HepG2 (cell line): Measurements from ENCODE around the gene CRYM. TPM values are rescaled to one million over a fixed set of nuclear protein-coding genes. Genes with fewer than 3 reads are reported as not detected.
A peak's percentile ranks its signal among the peaks of the same experiment; 100 is the strongest.
"Not testable (repeated sequence)": the region's sequence is repeated elsewhere in the genome, so short reads cannot be mapped to it uniquely, and the experiment has no call there.

Experiments used
- ATAC-seq: fragments of 200-7000 bp; cut with Tn5 transposase; 3 replicates; pipeline ENCODE4 v1.9.1; 2020; ENCODE audit warnings: mild to moderate bottlenecking, moderate library complexity
- BruUV-seq: library from RNA; stranded (reverse); fragments of 400-500 nt; replicated peaks from 2 replicates; lab custom pipeline; 2021; lab: Mats Ljungman, UMichigan
- CTCF ChIA-PET: fragments of 300-600 bp; formaldehyde crosslinking; extraction: SDS; loops from one replicate; lab custom pipeline; 2021; ENCODE audit warnings: low total read pairs, inconsistent platforms, low intra/inter-chr PET ratio; lab: Yijun Ruan, JAX
- POLR2A ChIA-PET: fragments of 350-600 bp; sonication (Branson Sonifier 250); formaldehyde crosslinking; loops from one replicate; lab custom pipeline; 2020; ENCODE audit warnings: antibody characterized with exemption, inconsistent platforms; lab: Yijun Ruan, JAX
- DNase-seq: peaks from one replicate; pipeline ENCODE4 v3.0.0-alpha.2; 2015; ENCODE audit warnings: low spot score
- FAIRE-seq: peaks from 3 replicates; lab custom pipeline; 2011; peaks lifted over from hg19 to GRCh38; lab: Jason Lieb, UNC
- H2AFZ ChIP-seq: one replicate; pipeline ENCODE4 v1.6.1; 2011; ENCODE audit warnings: low read length, inconsistent platforms
- H3K27ac ChIP-seq: fragments of 300-600 bp; 3 replicates; pipeline ENCODE4 v1.8.0; 2011; ENCODE audit warnings: mixed run types, mild to moderate bottlenecking, mixed read lengths, low read length, inconsistent platforms; ENCODE audit not compliant: insufficient read depth; ENCODE audit errors: extremely low read length
- H3K27me3 ChIP-seq, 2 experiments: fragments of 200-600 bp in 1 of 2; 2 replicates in 1 of 2; 3 replicates in 1 of 2; pipeline versions ENCODE4 v1.6.0 to v1.8.0; 2011; ENCODE audit warnings: low read length in 2 of 2, mild to moderate bottlenecking in 2 of 2, moderate library complexity in 2 of 2, inconsistent platforms in 1 of 2; ENCODE audit not compliant: insufficient read depth in 2 of 2, control insufficient read depth in 1 of 2
- H3K36me3 ChIP-seq, 2 experiments: fragments of 200-600 bp in 1 of 2; replicated peaks in 1 of 2; 2 replicates in 1 of 2; 3 replicates in 1 of 2; pipeline versions ENCODE4 v1.5.1 to v1.8.0; 2011; ENCODE audit warnings: low read length in 2 of 2, inconsistent platforms in 1 of 2; ENCODE audit not compliant: insufficient read depth in 2 of 2, control insufficient read depth in 1 of 2
- H3K4me1 ChIP-seq: 2 replicates; pipeline ENCODE4 v1.5.1; 2012; ENCODE audit warnings: low read length, inconsistent platforms; ENCODE audit not compliant: insufficient read depth
- H3K4me2 ChIP-seq: 2 replicates; pipeline ENCODE4 v1.6.0; 2011; ENCODE audit warnings: low read depth, low read length, inconsistent platforms
- H3K4me3 ChIP-seq, 3 experiments: fragments of 200-600 bp in 1 of 3; sonication (generic), shearing (Covaris generic) in 1 of 3; replicated peaks in 1 of 3; 2 replicates each; pipeline ENCODE4 v1.5.1; 2011 to 2016; ENCODE audit warnings: low read length in 3 of 3, inconsistent platforms in 2 of 3, low read depth in 2 of 3, mild to moderate bottlenecking in 2 of 3, control low read depth in 1 of 3, mixed read lengths in 1 of 3; ENCODE audit not compliant: insufficient read depth in 1 of 3
- H3K79me2 ChIP-seq: one replicate; pipeline ENCODE4 v1.6.1; 2011; ENCODE audit warnings: low read length, inconsistent platforms; ENCODE audit not compliant: insufficient read depth
- H3K9ac ChIP-seq: 2 replicates; pipeline ENCODE4 v1.6.0; 2011; ENCODE audit warnings: mild to moderate bottlenecking, low read depth, low read length, inconsistent platforms; ENCODE audit not compliant: insufficient read depth
- H3K9me3 ChIP-seq: 2 replicates; pipeline ENCODE4 v1.5.1; 2012; ENCODE audit warnings: mild to moderate bottlenecking, low read length
- H4K20me1 ChIP-seq: 2 replicates; pipeline ENCODE4 v1.6.0; 2011; ENCODE audit warnings: inconsistent platforms, mild to moderate bottlenecking, low read length, moderate library complexity; ENCODE audit not compliant: insufficient read depth
- ADNP ChIP-seq: sonication (generic); formaldehyde crosslinking; IDR thresholded peaks from 2 replicates; pipeline ENCODE4 v1.4.0; 2020; ENCODE audit warnings: missing genetic modification reagents
- HMG20A ChIP-seq: IDR thresholded peaks from 2 replicates; pipeline ENCODE4 v1.6.1; 2016; ENCODE audit warnings: borderline replicate concordance
- KDM1A ChIP-seq: IDR thresholded peaks from 2 replicates; pipeline ENCODE4 v1.6.1; 2016; ENCODE audit warnings: missing compliant biosample characterization
- MIXL1 ChIP-seq: IDR thresholded peaks from 2 replicates; pipeline ENCODE4 v1.6.1; 2016
- NCOR1 ChIP-seq: fragments of 200-600 bp; sonication (generic); IDR thresholded peaks from 2 replicates; pipeline ENCODE4 v1.7.0; 2017; ENCODE audit warnings: antibody characterized with exemption, low read length, borderline replicate concordance
- NONO ChIP-seq, 2 experiments: fragments of 450-650 bp in 1 of 2; sonication (generic) in 1 of 2; formaldehyde crosslinking in 1 of 2; IDR thresholded peaks in 1 of 2; conservative IDR thresholded peaks in 1 of 2; 2 replicates each; pipeline versions ENCODE4 v1.6.1 to v1.8.0; 2017 to 2022; ENCODE audit warnings: mild to moderate bottlenecking in 1 of 2, missing genetic modification reagents in 1 of 2, moderate library complexity in 1 of 2
- NR2F6 ChIP-seq, 2 experiments: IDR thresholded peaks; 2 replicates each; pipeline ENCODE4 v1.6.1; 2016; ENCODE audit warnings: antibody characterized with exemption in 1 of 2, mild to moderate bottlenecking in 1 of 2
- PATZ1 ChIP-seq: sonication (generic); formaldehyde crosslinking; IDR thresholded peaks from 2 replicates; pipeline ENCODE4 v1.4.0; 2020; ENCODE audit warnings: missing genetic modification reagents
- RARA ChIP-seq: IDR thresholded peaks from 2 replicates; pipeline ENCODE4 v1.6.1; 2016; ENCODE audit warnings: missing genetic modification reagents, missing compliant biosample characterization
- SALL1 ChIP-seq: sonication (generic); formaldehyde crosslinking; IDR thresholded peaks from 2 replicates; pipeline ENCODE4 v1.8.0; 2022; ENCODE audit warnings: mild to moderate bottlenecking, missing genetic modification reagents
- ZMYM2 ChIP-seq: sonication (generic); formaldehyde crosslinking; IDR thresholded peaks from 2 replicates; pipeline ENCODE4 v1.8.0; 2022; ENCODE audit warnings: mild to moderate bottlenecking, missing genetic modification reagents
- ZMYM3 ChIP-seq: sonication (generic); formaldehyde crosslinking; IDR thresholded peaks from 2 replicates; pipeline ENCODE4 v1.5.1; 2020; ENCODE audit warnings: mild to moderate bottlenecking, missing genetic modification reagents
- ZNF280D ChIP-seq: sonication (generic); formaldehyde crosslinking; IDR thresholded peaks from 2 replicates; pipeline ENCODE4 v1.5.1; 2020; ENCODE audit warnings: mild to moderate bottlenecking, missing genetic modification reagents
- ZNF644 ChIP-seq: IDR thresholded peaks from 2 replicates; pipeline ENCODE4 v1.6.1; 2016; ENCODE audit warnings: low read depth
- WGBS: methylation state at CpG from one replicate; pipeline ENCODE4 v1.1.6; 2017; ENCODE audit warnings: low lambda C conversion rate; 5-methylcytosine and 5-hydroxymethylcytosine counted together
- in situ Hi-C: cut with HindIII; loops from 2 replicates; pipeline ENCODE4 v1.10.0; 2017; ENCODE audit warnings: low pct_unique_long_range_greater_than_20kb; ENCODE audit not compliant: extremely low pct_ligation_motif_present
- intact Hi-C: fragments of 100-400 bp; cut with micrococcal nuclease; formaldehyde crosslinking; loops from one replicate; pipeline ENCODE4 v1.10.0; 2022; ENCODE audit not compliant: unreplicated experiment
- polyA plus RNA-seq, 8 experiments: library from polyadenylated mRNA; depleted of rRNA in 3 of 8; stranded (reverse) in 7 of 8; unstranded in 1 of 8; fragments of >200 nt; fragmentation: Illumina TruSeq in 4 of 8; extraction: Trizol in 4 of 8; gene quantifications; 2 replicates each; pipeline versions ENCODE4 v1.2.1 to v1.2.3, GENCODE V29; 2011 to 2016; ENCODE audit warnings: low read depth in 4 of 8, missing spikeins in 1 of 8, mixed read lengths in 1 of 8; ENCODE audit not compliant: insufficient read depth in 1 of 8
- total RNA-seq, 5 experiments: library from RNA; depleted of rRNA; stranded (reverse); fragments of >200 nt; fragmentation: Illumina TruSeq; extraction: Trizol; gene quantifications; 2 replicates each; pipeline ENCODE4 v1.2.3, GENCODE V29; 2016; ENCODE audit warnings: low read depth in 1 of 5
- TF ChIP-seq, protein P1 (sequence below): sonication (generic); formaldehyde crosslinking; IDR thresholded peaks from 2 replicates; pipeline ENCODE4 v1.4.0; 2020; ENCODE audit warnings: missing genetic modification reagents, borderline replicate concordance

CRYM gene
- total and polyA plus RNA-seq, 2 of the 13 experiments (the other 11 are each of a cell fraction or from before 2014, with no cell fraction given): 1.9 to 2.2 TPM

- POLR2A ChIA-PET: interaction anchor here (0.8 to 2.7 kb wide), 3 partner anchors 11 to 255 kb away, joined by 3 to 11 read pairs (median 3); no protein-coding TSS in a partner anchor
- WGBS: 19% methylated on average over 3 of the region's 3 CpGs
- FAIRE-seq; TF ChIP-seq NONO, NR2F6 (IDR thresholded peaks at IDR 0.05): not testable (repeated sequence)
- TF ChIP-seq ZNF280D (0 out of 2 replicates have a peak, but pooled peaks have one; percentile 35), ADNP (CRISPR knock-in tag) (peak; percentile 57; the same call in 1 of the 2 replicates), HMG20A (CRISPR knock-in tag) (0 out of 2 replicates have a peak, but pooled peaks have one; percentile 5), NONO (CRISPR knock-in tag; conservative IDR thresholded peaks at IDR 0.05) (0 out of 2 replicates have a peak, but pooled peaks have one; percentile 23), KDM1A (CRISPR knock-in tag) (peak; percentile 72; the same call in 1 of the 2 replicates), ZMYM3 (peak; percentile 80), NR2F6 (CRISPR knock-in tag; IDR thresholded peaks at IDR 0.05) (0 out of 2 replicates have a peak, but pooled peaks have one; percentile 14), ZMYM2 (peak; percentile 41; the same call in 1 of the 2 replicates), PATZ1 (0 out of 2 replicates have a peak, but pooled peaks have one; percentile 18), NCOR1 (peak; percentile 42; the same call in 1 of the 2 replicates), SALL1 (peak; percentile 54), ZNF644 (CRISPR knock-in tag) (peak; percentile 54; the same call in 1 of the 2 replicates), RARA (CRISPR knock-in tag) (peak; percentile 40; the same call in 1 of the 2 replicates), MIXL1 (CRISPR knock-in tag) (0 out of 2 replicates have a peak, but pooled peaks have one; percentile 41)
- TF ChIP-seq, protein P1, sequence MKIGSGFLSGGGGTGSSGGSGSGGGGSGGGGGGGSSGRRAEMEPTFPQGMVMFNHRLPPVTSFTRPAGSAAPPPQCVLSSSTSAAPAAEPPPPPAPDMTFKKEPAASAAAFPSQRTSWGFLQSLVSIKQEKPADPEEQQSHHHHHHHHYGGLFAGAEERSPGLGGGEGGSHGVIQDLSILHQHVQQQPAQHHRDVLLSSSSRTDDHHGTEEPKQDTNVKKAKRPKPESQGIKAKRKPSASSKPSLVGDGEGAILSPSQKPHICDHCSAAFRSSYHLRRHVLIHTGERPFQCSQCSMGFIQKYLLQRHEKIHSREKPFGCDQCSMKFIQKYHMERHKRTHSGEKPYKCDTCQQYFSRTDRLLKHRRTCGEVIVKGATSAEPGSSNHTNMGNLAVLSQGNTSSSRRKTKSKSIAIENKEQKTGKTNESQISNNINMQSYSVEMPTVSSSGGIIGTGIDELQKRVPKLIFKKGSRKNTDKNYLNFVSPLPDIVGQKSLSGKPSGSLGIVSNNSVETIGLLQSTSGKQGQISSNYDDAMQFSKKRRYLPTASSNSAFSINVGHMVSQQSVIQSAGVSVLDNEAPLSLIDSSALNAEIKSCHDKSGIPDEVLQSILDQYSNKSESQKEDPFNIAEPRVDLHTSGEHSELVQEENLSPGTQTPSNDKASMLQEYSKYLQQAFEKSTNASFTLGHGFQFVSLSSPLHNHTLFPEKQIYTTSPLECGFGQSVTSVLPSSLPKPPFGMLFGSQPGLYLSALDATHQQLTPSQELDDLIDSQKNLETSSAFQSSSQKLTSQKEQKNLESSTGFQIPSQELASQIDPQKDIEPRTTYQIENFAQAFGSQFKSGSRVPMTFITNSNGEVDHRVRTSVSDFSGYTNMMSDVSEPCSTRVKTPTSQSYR (CRISPR knock-in tag): peak; percentile 82; the same call in 1 of the 2 replicates
Observed at GRCh38 chr16:21272763-21273162, 5.3 kb downstream of the CRYM start.

More at GRCh38 chr16:21272763-21273162, 5.3 kb downstream of the CRYM start:
- H3K9me3 ChIP-seq, in situ Hi-C loops, BruUV-seq, H3K9ac ChIP-seq, H3K36me3 ChIP-seq, H2AFZ ChIP-seq, H3K27ac ChIP-seq, intact Hi-C loops, H4K20me1 ChIP-seq, H3K79me2 ChIP-seq, H3K4me3 ChIP-seq, CTCF ChIA-PET, DNase-seq, H3K4me2 ChIP-seq: not testable (repeated sequence)
- peaks cover 24% of the 10 kb centered on the region for H3K4me1 ChIP-seq
- peaks cover 0 to 15% of the 10 kb centered on the region in 2 experiments; a peak in 2 of 5 replicates for H3K27me3 ChIP-seq
- peak; percentile 46 for ATAC-seq
